Breast epithelium (tissue), 3 donors: ENCODE results near the gene XYLT1.

ENCODE experiments used
- CTCF ChIP-seq, 3 donors: fragments of 450-650 bp; IDR thresholded peaks; one replicate each; pipeline ENCODE4 v1.5.1; 2016 to 2017; ENCODE audit warnings: antibody characterized with exemption in 3 of 3, mild to moderate bottlenecking in 3 of 3, moderate library complexity in 3 of 3
- POLR2AphosphoS5 ChIP-seq, 3 donors: sonication (generic); formaldehyde crosslinking; IDR thresholded peaks; one replicate each; pipeline ENCODE4 v1.6.1; 2017; ENCODE audit warnings: antibody characterized with exemption in 3 of 3

GRCh38 chr16:17476414-17477259, 5.9 kb upstream of the XYLT1 start:
- TF ChIP-seq CTCF (IDR thresholded peaks at IDR 0.05) (peak in 2 of 3 donors; percentile 45 to 50), POLR2AphosphoS5 (IDR thresholded peaks at IDR 0.05) (no peak)
